Common myeloid progenitor, CD34-positive (primary cell): ENCODE measurements around the gene KRT32.
"Not testable (repeated sequence)": the region's sequence is repeated elsewhere in the genome, so short reads cannot be mapped to it uniquely, and the experiment has no call there.

Source experiments
- CTCF ChIA-PET: fragments of 350-600 bp; sonication (Branson Sonifier 250); formaldehyde crosslinking; loops from one replicate; lab custom pipeline; 2021; ENCODE audit warnings: antibody characterized with exemption; lab: Charles Lee
- POLR2A ChIA-PET: fragments of 350-600 bp; sonication (Branson Sonifier 250); formaldehyde crosslinking; loops from one replicate; lab custom pipeline; 2021; ENCODE audit warnings: antibody characterized with exemption; lab: Charles Lee
- DNase-seq, 3 donors: peaks; one replicate each; pipeline versions ENCODE4 v3.0.0 to v3.0.0-alpha.2; 2013
- H3K27ac ChIP-seq, 2 experiments: 1 replicate in 1 of 2; 2 replicates in 1 of 2; pipeline ENCODE4 v1.7.0; 2013; ENCODE audit warnings: inconsistent platforms in 2 of 2, low read length in 2 of 2, mild to moderate bottlenecking in 2 of 2, low read depth in 1 of 2, moderate library complexity in 1 of 2; ENCODE audit not compliant: severe bottlenecking in 2 of 2, insufficient read depth in 1 of 2, poor library complexity in 1 of 2
- H3K27me3 ChIP-seq, 5 experiments: replicated peaks in 2 of 5; 1 replicate in 3 of 5; 2 replicates in 2 of 5; pipeline versions ENCODE4 v1.6.1 to v1.7.0; 2013; ENCODE audit warnings: low read length in 4 of 5, mild to moderate bottlenecking in 2 of 5, moderate library complexity in 2 of 5, inconsistent platforms in 1 of 5; ENCODE audit not compliant: insufficient read depth in 5 of 5, control insufficient read depth in 4 of 5
- H3K36me3 ChIP-seq, 4 experiments: 1 replicate in 2 of 4; 2 replicates in 2 of 4; pipeline versions ENCODE4 v1.6.1 to v1.7.0; 2013; ENCODE audit warnings: low read length in 3 of 4, control low read depth in 1 of 4, mild to moderate bottlenecking in 1 of 4; ENCODE audit not compliant: control insufficient read depth in 4 of 4, insufficient read depth in 4 of 4
- H3K4me1 ChIP-seq, 4 experiments: 1 replicate in 3 of 4; 2 replicates in 1 of 4; pipeline versions ENCODE4 v1.6.1 to v1.7.1; 2013; ENCODE audit warnings: low read length in 3 of 4, mild to moderate bottlenecking in 3 of 4, control low read depth in 1 of 4, inconsistent platforms in 1 of 4, moderate library complexity in 1 of 4; ENCODE audit not compliant: control insufficient read depth in 4 of 4, insufficient read depth in 4 of 4; ENCODE audit errors: control extremely low read depth in 1 of 4
- H3K4me3 ChIP-seq, 7 experiments: 1 replicate in 4 of 7; 2 replicates in 3 of 7; pipeline versions ENCODE4 v1.5.1 to v1.7.0; 2013; ENCODE audit warnings: mild to moderate bottlenecking in 7 of 7, low read length in 6 of 7, moderate library complexity in 6 of 7, inconsistent platforms in 2 of 7, low read depth in 2 of 7, control low read depth in 1 of 7; ENCODE audit not compliant: insufficient read depth in 4 of 7, control insufficient read depth in 1 of 7; ENCODE audit errors: extremely low read depth in 1 of 7
- H3K9me3 ChIP-seq, 5 experiments: 1 replicate in 4 of 5; 2 replicates in 1 of 5; pipeline versions ENCODE4 v1.6.1 to v1.7.1; 2013; ENCODE audit warnings: low read length in 4 of 5, mild to moderate bottlenecking in 2 of 5, inconsistent platforms in 1 of 5, low read depth in 1 of 5, moderate library complexity in 1 of 5; ENCODE audit not compliant: control insufficient read depth in 4 of 5, insufficient read depth in 2 of 5; ENCODE audit errors: control extremely low read depth in 1 of 5
- WGBS: methylation state at CpG from one replicate; pipeline ENCODE4 v1.1.5; 2013; ENCODE audit not compliant: insufficient coverage; 5-methylcytosine and 5-hydroxymethylcytosine counted together

The KRT32 gene

GRCh38 chr17:41433586-41433985, 33.6 kb downstream of the KRT32 start:
- DNase-seq, result no peak
- ChIA-PET POLR2A (no interaction called here), CTCF (interaction anchor here (0.6 to 1.2 kb wide), 2 partner anchors 22 to 183 kb away, joined by 3 read pairs; no protein-coding TSS in a partner anchor)
- Histone ChIP-seq H3K9me3 (no peaks in the 10 kb centered on the region), H3K27me3 (peaks cover 0 to 4% (median 0%) of the 10 kb centered on the region in 5 experiments), H3K4me1 (no peaks in the 10 kb centered on the region), H3K36me3 (no peaks in the 10 kb centered on the region), H3K4me3 (no peak overlapping the region), H3K27ac (no peak overlapping the region)
- WGBS, result no CpG with 5 or more reads among the region's 4 CpGs

- H3K36me3 ChIP-seq, H3K9me3 ChIP-seq, H3K27me3 ChIP-seq, H3K4me3 ChIP-seq, CTCF ChIA-PET, H3K27ac ChIP-seq, H3K4me1 ChIP-seq, POLR2A ChIA-PET, DNase-seq: not testable (repeated sequence)
- WGBS, result 92% methylated on average over 9 of the region's 9 CpGs
These were observed 36.8 kb downstream of the KRT32 start for GRCh38 chr17:41430376-41430775.

GRCh38 chr17:41429667-41430066, 37.5 kb downstream of the KRT32 start:
- no peaks in the 10 kb centered on the region for H3K9me3 ChIP-seq
- no peaks in the 10 kb centered on the region for H3K4me1 ChIP-seq
- H3K27me3 ChIP-seq, result peaks cover 0 to 4% (median 0%) of the 10 kb centered on the region in 5 experiments
- CTCF ChIA-PET, result no interaction called here
- no peak overlapping the region for H3K27ac ChIP-seq
- 74% methylated on average over 7 of the region's 7 CpGs for WGBS
- POLR2A ChIA-PET, result no interaction called here
- no peaks in the 10 kb centered on the region for H3K36me3 ChIP-seq
- no peak overlapping the region for H3K4me3 ChIP-seq
- DNase-seq, result no peak

GRCh38 chr17:41428591-41429291, 38.4 kb downstream of the KRT32 start:
- POLR2A ChIA-PET, result no interaction called here
- H3K9me3 ChIP-seq, result no peaks in the 10 kb centered on the region
- H3K4me3 ChIP-seq, result no peak overlapping the region
- H3K36me3 ChIP-seq, result no peaks in the 10 kb centered on the region
- no peak overlapping the region for H3K27ac ChIP-seq
- DNase-seq, result no peak
- CTCF ChIA-PET, result no interaction called here
- peaks cover 0 to 4% (median 0%) of the 10 kb centered on the region in 5 experiments for H3K27me3 ChIP-seq
- 79% methylated on average over 3 of the region's 4 CpGs for WGBS
- no peaks in the 10 kb centered on the region for H3K4me1 ChIP-seq

GRCh38 chr17:41424111-41424635, 43.0 kb downstream of the KRT32 start, which contains the start of gene KRT37:
KRT37 (minus strand) TSS chr17:41424585; CDS start chr17:41424523, 62 bp downstream.
- H3K36me3 ChIP-seq, result no peaks in the 10 kb centered on the region
- 98% methylated on average over 11 of the region's 13 CpGs for WGBS
- CTCF ChIA-PET, result no interaction called here
- no peaks in the 10 kb centered on the region for H3K4me1 ChIP-seq
- H3K27ac ChIP-seq, result no peak within 1 kb of the TSS
- peaks cover 0 to 5% (median 0%) of the 10 kb centered on the region in 5 experiments for H3K27me3 ChIP-seq
- POLR2A ChIA-PET, result no interaction called here
- H3K4me3 ChIP-seq, result no peak within 1 kb of the TSS
- DNase-seq, result no peak
- H3K9me3 ChIP-seq, result no peaks in the 10 kb centered on the region

GRCh38 chr17:41422586-41422985, 44.6 kb downstream of the KRT32 start:
- H3K27me3 ChIP-seq, H3K36me3 ChIP-seq, H3K9me3 ChIP-seq, DNase-seq, POLR2A ChIA-PET, H3K4me3 ChIP-seq, H3K4me1 ChIP-seq, H3K27ac ChIP-seq: not testable (repeated sequence)
- 100% methylated on average over 9 of the region's 11 CpGs for WGBS
- CTCF ChIA-PET, result interaction anchor here (0.8 kb wide), 1 partner anchor 125 kb away, joined by 4 read pairs; no protein-coding TSS in a partner anchor

GRCh38 chr17:41421617-41422016, 45.6 kb downstream of the KRT32 start:
- Histone ChIP-seq H3K27me3 (peaks cover 0 to 5% (median 0%) of the 10 kb centered on the region in 5 experiments), H3K4me3 (no peak overlapping the region), H3K36me3 (no peaks in the 10 kb centered on the region), H3K4me1 (no peaks in the 10 kb centered on the region), H3K9me3 (no peaks in the 10 kb centered on the region), H3K27ac (no peak overlapping the region)
- DNase-seq, result no peak
- WGBS, result 84% methylated on average over 4 of the region's 4 CpGs
- CTCF ChIA-PET, result no interaction called here
- POLR2A ChIA-PET, result no interaction called here
